Activated naive CD8-positive, alpha-beta T cell treated with anti-CD3 and anti-CD28 coated beads, Interleukin-2, amount 50 U/mL, for 16 hours (primary cell): ENCODE results near the gene OR13G1.
"Not testable (repeated sequence)": the region's sequence is repeated elsewhere in the genome, so short reads cannot be mapped to it uniquely, and the experiment has no call there.

Source experiments
- DNase-seq: peaks from one replicate; pipeline ENCODE4 v3.0.0-alpha.2; 2020; ENCODE audit warnings: low read depth, low spot score

Gene OR13G1, protein sequence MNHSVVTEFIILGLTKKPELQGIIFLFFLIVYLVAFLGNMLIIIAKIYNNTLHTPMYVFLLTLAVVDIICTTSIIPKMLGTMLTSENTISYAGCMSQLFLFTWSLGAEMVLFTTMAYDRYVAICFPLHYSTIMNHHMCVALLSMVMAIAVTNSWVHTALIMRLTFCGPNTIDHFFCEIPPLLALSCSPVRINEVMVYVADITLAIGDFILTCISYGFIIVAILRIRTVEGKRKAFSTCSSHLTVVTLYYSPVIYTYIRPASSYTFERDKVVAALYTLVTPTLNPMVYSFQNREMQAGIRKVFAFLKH

DNA sequence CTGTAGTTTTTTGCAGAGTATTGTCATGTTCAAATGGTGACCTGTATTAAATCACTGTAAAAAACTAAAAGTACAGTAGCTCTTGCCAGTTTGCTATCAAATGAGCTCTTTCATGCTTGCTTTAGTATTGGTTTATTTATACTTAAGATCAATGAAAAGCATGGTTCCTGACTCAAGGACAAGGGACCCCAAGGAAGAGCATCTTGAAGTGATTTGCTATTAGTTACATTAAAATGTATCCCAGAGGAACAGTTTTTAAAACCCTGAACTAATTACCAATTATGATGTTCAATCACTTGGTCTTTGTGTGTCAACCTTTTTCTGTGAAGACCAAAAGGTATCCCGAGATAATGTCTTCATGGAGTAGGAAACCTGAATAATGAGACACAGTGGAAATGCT, at the start of gene OR13G1:
Gene OR13G1, minus strand, starts transcription at position 101 of the 400 bp plus-strand sequence. CDS start 6,698 bp downstream, outside the sequence.
- no peak for DNase-seq

DNA sequence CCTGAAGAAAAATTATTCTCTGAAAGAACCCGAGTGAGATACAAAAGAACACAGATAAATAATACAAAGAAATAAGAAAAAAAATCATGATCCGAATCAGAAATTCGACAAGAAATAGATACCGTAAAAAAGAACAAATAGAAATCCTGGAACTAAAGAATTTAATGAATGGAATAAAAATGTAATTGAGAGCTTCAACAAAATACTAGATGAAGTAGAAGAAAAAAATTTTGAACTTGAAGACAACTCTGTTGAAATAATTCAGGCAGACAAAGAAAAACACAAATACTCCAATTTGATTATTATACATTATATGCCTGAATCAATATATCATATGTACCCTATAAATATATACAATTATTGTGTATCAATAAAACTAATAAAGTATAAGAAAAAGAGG, 41.7 kb upstream of the OR13G1 start:
- no peak for DNase-seq

DNA sequence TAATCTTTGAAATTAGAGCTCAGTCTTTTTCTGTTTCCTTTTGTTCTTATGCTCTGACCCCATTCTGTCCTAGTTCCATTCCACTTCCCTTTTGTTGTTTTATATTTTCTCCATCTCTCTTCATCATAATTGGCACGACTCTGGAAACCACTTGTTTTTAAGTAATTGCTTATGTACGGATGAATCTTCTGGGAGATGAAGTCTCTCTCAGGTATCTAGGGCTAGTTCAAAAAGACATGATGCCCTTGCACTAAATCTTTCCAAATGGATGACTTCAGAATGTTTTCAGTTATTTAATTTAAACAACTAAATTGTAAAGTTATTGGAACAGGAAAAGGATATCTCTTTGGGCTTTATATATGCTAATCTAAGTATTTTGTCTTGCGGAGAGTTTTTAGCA, 37.0 kb upstream of the OR13G1 start, which contains the start of gene OR6F1:
Gene OR6F1, minus strand, starts transcription at position 101 of the 400 bp plus-strand sequence. CDS start 3,891 bp downstream, outside the sequence.
- no peak for DNase-seq

DNA sequence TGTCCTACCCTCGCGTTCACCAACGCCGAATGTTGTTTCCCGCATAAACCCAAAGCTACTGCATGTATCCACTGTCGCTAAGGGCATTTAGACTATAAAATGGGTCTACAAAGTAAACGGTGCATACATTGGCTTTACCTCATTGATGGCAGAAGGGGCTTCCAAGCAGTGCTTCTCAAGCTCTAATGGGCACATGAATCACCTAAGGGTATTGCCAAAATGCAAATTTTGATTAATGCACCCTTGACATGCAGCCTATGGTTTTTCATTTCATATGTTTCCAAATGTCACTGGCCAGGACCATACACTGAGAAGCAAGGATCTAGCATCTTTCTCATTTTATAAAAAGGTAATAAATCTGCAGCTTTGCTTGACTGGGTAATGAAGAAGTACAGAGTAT, 34.2 kb upstream of the OR13G1 start:
- DNase-seq, result no peak

DNA sequence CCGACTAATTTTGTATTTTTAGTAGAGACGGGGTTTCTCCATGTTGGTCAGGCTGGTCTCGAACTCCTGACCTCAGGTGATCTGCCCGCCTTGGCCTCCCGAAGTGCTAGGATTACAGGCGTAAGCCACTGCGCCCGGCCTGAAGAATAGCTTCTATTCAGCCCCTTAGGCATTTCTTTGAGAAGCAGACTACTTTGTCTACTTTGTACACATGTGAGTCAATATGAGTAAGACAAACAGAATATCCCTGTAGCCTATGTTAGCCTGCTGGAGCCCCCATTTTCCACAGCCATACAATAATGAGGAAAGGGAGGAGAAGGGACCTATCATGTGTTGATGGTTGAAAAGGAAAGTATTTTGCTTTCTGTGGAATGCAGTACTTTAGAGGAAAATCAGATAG, 31.1 kb upstream of the OR13G1 start:
- not testable (repeated sequence) for DNase-seq

DNA sequence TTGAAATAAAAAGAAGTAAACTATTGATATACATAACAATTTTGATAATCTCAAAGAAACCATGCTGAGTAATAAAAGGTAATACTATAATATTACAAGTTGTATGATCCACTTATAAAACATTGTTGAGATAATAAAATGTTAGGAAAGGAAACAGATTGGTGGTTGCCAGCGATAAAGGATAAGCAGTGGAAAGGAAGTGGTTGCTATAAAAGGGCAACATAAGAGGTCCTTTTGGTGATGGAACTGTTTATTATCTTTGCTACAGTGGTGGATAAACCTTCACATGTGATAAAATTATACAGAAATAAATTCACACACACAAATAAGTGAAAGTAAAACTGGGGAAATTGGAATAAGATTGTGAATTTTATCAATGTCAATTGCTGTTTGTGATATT, 21.8 kb upstream of the OR13G1 start:
- DNase-seq, result no peak

DNA sequence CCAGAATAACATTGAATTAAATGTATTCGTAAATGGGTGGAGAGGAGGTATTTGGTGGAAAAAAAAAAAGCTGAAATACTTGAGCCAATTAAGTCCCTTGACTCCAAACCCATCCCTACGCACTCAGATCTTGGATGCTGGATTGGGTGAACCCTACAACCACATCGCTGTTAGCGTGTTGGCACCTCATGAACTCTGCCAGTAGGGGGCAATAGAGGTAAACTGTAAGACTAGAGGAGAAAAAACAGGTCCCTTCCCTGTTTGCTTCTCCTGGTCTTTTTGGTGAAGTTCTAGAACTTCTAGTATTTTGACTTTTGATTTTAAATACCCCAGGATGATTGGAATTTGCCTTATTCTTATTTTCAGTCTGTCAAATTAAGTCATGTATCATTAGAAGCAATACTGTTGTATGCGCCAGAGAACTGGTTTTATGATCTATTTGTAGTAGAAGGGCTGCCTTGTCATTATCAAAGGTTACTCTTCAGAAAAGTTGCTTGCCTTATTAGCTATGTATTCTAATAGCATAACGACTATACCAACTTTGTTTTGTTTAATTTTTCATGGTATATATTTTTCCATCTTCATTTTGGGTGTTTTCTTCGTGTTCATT, 1.9 kb upstream of the OR13G1 start:
- no peak for DNase-seq

DNA sequence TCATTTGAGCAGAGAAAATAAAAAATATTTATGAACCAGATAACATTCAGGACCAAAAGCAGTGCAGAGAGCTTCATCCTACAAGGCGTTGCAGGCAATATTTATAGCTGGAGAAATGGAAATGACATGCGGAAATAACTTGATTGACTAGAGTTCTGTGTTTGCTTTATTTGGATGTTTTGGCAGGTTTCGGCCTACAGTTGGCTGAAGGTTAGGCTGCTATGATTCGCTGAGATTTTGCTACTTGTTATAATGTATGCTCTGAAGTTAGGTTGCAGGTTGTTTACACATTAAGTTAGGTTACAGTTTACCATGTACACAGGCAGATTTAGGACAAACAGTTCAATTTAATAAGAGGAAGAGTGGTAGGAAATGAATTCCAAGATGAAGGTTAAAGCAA, 632 bp upstream of the OR13G1 start:
- DNase-seq, result no peak

DNA sequence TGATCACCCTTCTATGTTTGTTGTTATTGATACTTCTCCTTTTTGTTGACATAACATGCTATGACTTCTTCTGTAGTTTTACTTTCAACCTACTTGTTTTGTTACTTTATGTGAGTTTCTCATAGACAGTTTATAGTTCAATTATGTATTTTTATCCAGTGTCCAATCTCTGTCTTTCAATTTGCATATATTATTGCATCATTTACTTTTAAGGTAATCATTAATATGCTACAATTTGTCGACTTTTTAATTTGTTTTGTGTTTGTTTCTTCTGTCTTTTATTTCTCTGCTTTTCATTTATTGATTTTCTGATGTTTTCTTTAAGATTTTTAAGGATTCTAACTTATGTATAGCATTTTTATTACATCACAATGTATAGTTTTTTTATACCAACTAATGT, 10.3 kb downstream of the OR13G1 start:
- no peak for DNase-seq

DNA sequence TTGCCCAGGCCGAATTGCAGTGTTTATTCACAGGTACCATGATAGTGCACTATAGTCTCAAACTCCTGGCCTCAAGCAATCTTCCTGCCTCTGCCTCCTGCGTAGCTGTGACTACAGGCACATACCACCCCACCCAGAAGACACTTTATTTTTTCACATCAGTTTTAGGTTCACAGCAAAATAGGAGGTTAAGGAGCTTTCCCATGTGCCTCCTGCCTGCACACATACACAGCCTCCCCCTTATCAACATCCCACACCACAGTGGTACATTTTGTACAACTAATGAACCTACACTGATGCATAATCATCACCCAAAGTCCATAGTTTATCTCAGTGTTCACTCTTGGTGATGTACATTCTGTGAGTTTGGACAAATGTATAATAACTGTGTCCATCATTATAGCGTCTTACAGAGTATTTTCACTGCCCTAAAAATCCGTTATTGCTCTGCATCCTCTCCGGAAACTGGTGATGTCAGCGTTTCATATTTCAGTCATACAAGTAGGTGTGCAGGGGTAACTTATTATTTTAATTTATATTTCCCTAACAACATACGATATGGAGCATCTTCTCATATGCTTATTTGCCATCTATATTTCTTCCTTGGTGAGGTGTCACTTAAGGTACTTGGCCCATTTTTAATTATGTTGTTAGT, 23.2 kb downstream of the OR13G1 start:
- no peak for DNase-seq

DNA sequence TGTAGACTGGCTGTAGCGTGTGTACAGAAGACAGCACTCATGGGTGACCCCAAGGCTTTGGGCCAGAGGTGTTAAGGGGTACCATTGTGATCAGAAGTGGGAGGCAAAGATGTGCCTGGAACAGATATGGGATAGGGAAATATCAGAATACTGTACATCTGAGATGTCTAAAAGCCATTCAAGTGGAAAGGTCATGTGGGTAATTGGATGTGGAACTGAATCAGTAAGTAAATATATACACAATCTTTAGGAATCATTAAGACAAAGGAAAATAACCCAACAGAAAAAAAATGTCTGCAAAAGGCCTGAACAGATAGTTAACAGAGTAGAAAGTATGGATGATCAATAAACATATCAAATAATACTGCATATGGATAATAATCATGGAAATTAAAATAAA, 26.5 kb downstream of the OR13G1 start:
- DNase-seq, result no peak

DNA sequence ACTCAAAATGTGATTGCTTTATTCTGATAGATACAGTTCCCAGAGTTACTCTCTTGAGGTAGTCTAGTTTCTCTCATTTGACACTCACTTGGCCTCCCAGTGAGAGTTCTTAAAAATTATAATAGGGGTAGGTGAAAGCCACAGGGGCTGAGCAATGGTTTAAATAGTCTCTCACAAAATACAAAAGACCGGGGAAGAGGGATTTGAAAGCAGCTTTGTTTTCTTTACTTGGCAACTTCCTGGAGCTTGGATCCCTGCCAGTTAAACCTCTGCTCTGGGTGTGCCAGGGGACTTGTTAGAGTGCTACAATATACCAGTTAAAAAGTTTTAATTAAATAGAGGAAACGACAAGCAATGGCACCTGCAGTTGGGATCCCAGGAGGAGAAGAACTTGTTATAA, 31.7 kb downstream of the OR13G1 start:
- DNase-seq, result no peak

DNA sequence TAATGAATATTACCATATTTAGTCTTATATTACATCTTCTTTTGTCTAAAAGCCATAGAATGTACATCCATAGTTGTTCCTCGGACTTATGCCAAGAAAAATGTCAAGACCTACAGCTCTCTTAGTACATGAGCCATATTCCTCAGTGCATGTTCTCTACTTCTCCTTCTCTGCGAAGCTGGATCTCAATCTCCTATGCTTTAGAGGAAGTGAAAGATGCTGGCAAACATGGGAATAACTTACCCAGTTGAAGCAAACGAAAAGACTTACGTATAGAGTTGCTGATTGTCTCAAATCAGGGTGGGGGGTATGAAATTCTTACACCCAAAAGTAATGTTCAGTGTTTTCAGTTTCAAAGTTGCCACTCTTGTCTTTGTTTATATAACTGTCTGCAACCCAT, 32.7 kb downstream of the OR13G1 start:
- no peak for DNase-seq

DNA sequence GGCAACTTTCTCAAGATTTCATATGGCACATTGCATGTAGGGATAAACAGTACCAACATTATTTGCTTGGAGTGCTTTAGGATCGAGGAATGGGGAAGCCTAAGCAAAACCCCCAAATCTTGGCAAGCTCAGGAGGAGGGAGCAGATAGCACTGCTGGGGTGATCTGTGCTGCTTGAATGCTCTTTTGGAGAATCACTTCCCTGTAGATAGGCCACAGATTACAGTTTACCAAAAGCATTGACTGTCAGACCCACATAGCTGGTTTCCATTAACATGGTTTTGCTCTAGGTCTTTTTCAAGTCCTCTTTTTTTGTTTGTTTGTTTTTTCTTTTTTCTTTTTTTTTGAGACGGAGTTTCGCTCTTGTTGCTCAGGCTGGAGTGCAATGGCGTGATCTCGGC, 36.8 kb downstream of the OR13G1 start:
- DNase-seq, result no peak

DNA sequence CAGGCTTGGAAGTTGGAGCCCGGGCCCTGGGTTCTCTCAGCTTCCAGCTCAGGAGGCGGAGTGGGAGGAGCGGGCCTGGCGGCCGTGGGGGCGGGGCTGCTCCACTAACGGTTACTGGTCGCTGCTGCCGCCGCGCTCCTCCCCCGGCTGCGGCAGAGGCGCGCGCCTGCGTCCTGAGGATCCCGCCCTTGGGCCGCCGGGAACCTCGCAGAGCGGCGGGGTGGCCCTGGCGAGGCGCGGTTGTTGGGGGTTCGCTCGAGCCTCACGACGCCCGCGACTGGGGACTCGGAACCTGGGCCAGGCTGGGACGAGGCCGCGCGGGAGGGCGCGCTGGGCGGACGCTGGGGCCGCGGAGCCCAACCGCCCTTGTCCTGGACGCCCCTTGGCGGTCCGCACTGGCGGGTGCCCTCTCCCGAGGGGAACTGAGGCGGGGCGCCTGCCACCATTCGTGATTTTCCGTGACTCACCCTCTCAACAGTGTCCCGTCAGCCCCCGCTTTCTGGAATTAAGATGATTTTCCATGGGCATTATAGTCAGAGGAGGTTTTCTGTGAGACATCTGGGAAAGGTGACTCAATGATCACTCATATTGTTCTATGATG, 40.1 kb downstream of the OR13G1 start:
- DNase-seq, result no peak

DNA sequence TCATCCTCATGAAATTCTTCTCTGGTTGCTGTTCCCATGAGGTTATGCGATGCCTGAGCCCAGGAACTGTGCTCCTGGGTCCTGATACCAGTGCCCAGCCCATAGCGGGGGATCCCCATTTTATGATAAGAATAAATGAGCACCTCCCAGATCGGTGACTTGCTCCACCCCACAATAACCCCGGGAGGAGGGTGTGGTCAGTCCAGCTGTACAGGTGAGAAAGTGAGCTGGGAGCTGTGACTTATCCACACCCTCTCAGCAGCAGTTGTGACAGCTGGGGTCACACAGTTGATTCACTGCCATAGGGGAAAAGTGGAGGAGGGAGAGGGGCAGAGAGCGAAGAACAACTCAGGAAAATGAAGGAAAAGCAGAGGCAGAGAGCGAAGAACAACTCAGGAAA, 40.8 kb downstream of the OR13G1 start:
- no peak for DNase-seq

DNA sequence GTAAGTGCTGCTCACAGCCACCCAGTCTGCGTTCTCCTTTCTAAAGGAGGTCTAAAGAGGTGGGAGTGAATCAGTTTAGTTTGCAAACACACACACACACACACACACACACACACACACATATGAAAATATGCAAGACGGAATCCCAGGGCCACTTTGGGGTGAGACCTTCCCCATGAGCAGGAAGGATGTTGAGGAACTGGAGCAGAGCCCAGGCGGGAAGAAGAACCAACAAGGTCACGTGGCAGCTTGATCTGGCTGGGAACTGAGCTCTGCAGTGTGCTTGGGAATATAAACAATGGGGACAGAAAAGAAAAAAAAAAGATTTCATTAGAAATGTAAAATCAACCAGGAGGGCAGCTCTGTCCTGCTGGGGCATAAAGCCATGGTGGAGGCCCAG, 41.5 kb downstream of the OR13G1 start:
- DNase-seq, result no peak

DNA sequence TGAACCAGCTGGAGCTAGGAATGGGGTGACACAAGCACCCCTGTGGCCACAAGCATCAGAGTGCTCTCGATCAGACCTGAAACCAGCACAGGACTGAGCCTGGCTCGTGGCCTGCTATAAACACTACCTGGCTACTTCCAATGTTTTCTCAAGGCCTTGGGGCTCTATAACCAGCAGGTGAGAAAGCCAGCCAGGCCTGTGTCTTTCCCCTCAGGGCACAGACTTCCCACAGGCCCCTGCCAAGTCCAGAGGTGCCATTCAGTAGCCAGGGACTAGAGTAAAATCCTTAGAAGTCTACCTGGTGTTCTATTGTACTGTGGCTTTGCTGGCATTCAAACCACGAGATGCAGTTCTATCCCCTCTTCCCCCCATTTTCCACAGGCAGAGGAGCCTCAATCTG, 51.6 kb downstream of the OR13G1 start:
- DNase-seq, result no peak
